Measurements from ENCODE around the gene FAM180B.
"Not testable (repeated sequence)": the region's sequence is repeated elsewhere in the genome, so short reads cannot be mapped to it uniquely, and the experiment has no call there.

The FAM180B gene

DNA sequence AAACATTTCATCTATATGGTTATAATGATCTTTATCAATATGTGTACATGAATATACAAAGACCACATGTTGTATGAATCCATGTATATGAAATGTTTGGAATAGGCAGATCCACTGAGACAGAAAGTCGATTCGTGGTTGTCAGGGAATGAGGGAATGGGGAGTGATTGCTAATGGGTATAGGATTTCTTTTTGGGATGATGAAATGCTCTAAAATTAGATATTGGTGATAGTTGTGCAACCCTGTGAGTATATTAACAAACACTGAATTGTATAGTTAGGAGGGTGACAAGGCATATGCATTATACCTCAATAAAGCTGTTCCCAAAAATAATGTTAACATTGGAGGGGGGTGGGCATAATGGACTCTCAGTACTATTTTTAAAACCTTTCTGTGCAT is 26.1 kb upstream of the FAM180B start:
- no peak for TF ChIP-seq SUZ12 (IDR thresholded peaks at IDR 0.05; ENCODE audit: extremely low read depth, insufficient read depth, insufficient read length)
- no peak for TF ChIP-seq ZNF274 (IDR thresholded peaks at IDR 0.05; ENCODE audit: low read depth, low read length)
- TF ChIP-seq YY1 (IDR thresholded peaks at IDR 0.05; ENCODE audit: insufficient read depth, insufficient read length): no peak
- DNase-seq (ENCODE audit: low read depth, low spot score): no peak
- Histone ChIP-seq H3K4me1 (ENCODE audit: insufficient read depth, insufficient read length) (no peaks in the 10 kb centered on the region), H3K9me3 (ENCODE audit: insufficient read depth, low read length) (no peaks in the 10 kb centered on the region), H3K4me3 (ENCODE audit: insufficient read length, low read depth) (no peak overlapping the region), H3K27me3 (ENCODE audit: insufficient read depth, insufficient read length) (no peaks in the 10 kb centered on the region), H3K36me3 (ENCODE audit: insufficient read depth, insufficient read length, low read length) (peaks cover 5% of the 10 kb centered on the region), H3K9ac (ENCODE audit: insufficient read length, low read depth) (no peak overlapping the region)

DNA sequence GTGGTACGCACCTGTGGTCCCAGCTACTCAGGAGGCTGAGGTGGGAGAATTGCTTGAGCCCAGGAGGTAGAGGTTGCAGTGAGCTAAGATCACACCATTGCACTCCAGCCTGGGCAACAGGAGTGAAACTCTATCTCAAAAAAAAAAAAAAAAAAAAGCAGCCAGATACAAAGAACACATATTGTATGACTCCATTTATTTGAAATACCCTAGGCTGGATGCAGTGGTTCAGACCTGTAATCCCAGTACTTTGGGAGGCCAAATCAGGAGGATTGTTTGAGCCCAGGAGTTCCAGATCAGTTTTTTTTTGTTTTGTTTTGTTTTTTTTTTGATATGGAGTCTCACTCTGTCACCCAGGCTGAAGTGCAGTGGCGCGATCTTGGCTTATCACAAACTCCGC is 24.1 kb upstream of the FAM180B start:
- H3K36me3 ChIP-seq (ENCODE audit: insufficient read depth, insufficient read length, low read length); H3K9ac ChIP-seq (ENCODE audit: insufficient read length, low read depth); DNase-seq (ENCODE audit: low read depth, low spot score); H3K4me3 ChIP-seq (ENCODE audit: insufficient read length, low read depth); H3K4me1 ChIP-seq (ENCODE audit: insufficient read depth, insufficient read length); H3K27me3 ChIP-seq (ENCODE audit: insufficient read depth, insufficient read length); H3K9me3 ChIP-seq (ENCODE audit: insufficient read depth, low read length): not testable (repeated sequence)

DNA sequence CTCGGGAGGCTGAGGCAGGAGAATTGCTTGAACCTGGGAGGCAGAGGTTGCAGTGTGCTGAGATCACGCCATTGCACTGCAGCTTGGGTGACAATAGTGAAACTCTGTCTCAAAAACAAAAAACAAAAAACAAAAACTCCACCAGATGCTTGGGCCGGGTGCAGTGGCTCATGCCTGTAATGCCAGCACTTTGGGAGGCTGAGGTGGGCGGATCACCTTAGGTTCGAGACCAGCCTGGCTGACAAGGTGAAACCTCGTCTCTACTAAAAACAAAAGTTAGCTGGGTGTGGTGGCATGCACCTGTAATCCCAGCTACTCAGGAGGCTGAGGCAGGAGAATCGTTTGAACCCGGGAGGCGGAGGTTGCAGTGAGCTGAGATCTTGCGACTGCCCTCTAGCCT is 22.1 kb upstream of the FAM180B start:
- not testable (repeated sequence) for DNase-seq (ENCODE audit: low read depth, low spot score); H3K9me3 ChIP-seq (ENCODE audit: insufficient read depth, low read length); H3K4me3 ChIP-seq (ENCODE audit: insufficient read length, low read depth); H3K4me1 ChIP-seq (ENCODE audit: insufficient read depth, insufficient read length); H3K9ac ChIP-seq (ENCODE audit: insufficient read length, low read depth); H3K27me3 ChIP-seq (ENCODE audit: insufficient read depth, insufficient read length)
- peaks cover 16% of the 10 kb centered on the region for H3K36me3 ChIP-seq (ENCODE audit: insufficient read depth, insufficient read length, low read length)

DNA sequence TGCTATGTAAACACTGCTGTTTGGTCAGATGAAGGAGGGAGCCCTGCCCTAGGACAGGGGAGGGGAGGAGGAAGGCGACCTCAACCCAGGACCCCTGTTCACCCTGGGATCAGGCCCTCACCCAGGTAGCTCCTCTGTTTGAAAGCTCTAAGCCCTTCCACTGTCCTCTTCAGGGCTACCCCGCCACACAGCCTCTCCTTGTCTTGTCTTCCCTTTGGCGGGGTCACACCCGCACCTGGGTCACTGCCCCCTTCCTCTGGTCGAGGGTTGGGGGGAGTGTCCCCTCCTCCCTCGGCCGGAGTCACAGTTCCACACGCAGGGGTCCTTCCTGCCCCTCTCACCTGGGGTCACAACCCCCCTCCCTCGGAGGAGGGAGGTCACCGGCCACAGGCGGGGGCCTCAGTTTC is 21.5 kb upstream of the FAM180B start:
- H3K27me3 ChIP-seq (ENCODE audit: insufficient read depth, insufficient read length): no peaks in the 10 kb centered on the region
- DNase-seq (ENCODE audit: low read depth, low spot score): no peak
- no peaks in the 10 kb centered on the region for H3K4me1 ChIP-seq (ENCODE audit: insufficient read depth, insufficient read length)
- H3K36me3 ChIP-seq (ENCODE audit: insufficient read depth, insufficient read length, low read length): peaks cover 22% of the 10 kb centered on the region
- TF ChIP-seq YY1 (IDR thresholded peaks at IDR 0.05; ENCODE audit: insufficient read depth, insufficient read length): no peak
- no peak for TF ChIP-seq ZNF274 (IDR thresholded peaks at IDR 0.05; ENCODE audit: low read depth, low read length)
- TF ChIP-seq SUZ12 (IDR thresholded peaks at IDR 0.05; ENCODE audit: extremely low read depth, insufficient read depth, insufficient read length): no peak
- H3K4me3 ChIP-seq (ENCODE audit: insufficient read length, low read depth): peak overlapping the region; percentile 85
- no peaks in the 10 kb centered on the region for H3K9me3 ChIP-seq (ENCODE audit: insufficient read depth, low read length)
- peak overlapping the region; percentile 99 for H3K9ac ChIP-seq (ENCODE audit: insufficient read length, low read depth)

DNA sequence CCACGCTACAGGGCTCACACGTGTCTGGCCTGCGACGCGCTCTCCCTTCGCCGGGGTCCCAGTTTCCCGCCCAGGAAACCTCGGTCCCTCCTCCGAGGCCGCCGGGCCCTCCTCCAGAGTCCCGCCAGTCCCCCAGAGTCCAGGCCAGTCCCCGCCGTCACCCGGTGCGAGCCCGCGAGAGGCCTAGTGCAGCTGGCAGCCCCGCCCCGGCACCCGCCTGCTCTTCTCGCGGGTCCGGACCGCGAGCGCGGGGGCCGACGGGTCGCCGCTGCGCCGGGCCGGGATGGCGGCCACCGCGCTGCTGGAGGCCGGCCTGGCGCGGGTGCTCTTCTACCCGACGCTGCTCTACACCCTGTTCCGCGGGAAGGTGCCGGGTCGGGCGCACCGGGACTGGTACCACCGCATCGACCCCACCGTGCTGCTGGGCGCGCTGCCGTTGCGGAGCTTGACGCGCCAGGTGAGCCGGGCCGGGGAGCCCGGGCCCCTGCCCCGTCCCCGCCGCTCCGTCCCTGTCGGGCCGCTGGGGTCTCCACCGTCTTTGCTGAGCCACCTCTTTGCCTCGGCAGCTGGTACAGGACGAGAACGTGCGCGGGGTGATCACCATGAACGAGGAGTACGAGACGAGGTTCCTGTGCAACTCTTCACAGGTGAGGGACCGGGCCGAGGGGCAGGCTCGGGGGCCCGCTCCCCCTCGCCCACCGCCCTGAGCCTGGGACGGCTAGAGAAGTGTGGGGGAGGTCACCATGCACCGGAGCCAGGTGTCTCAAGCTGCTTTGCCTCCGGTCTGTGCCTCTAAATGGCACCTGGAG is 20.9 kb upstream of the FAM180B start, which contains the start of gene PTPMT1:
Gene PTPMT1, plus strand, starts transcription at position 260 of the 809 bp plus-strand sequence. Its CDS starts 24 bp downstream, at position 284.
- Histone ChIP-seq H3K9me3 (ENCODE audit: insufficient read depth, low read length) (no peaks in the 10 kb centered on the region), H3K4me1 (ENCODE audit: insufficient read depth, insufficient read length) (no peaks in the 10 kb centered on the region), H3K36me3 (ENCODE audit: insufficient read depth, insufficient read length, low read length) (peaks cover 26% of the 10 kb centered on the region), H3K4me3 (ENCODE audit: insufficient read length, low read depth) (peak within 1 kb of the TSS; percentile 85), H3K27me3 (ENCODE audit: insufficient read depth, insufficient read length) (no peaks in the 10 kb centered on the region), H3K9ac (ENCODE audit: insufficient read length, low read depth) (peak within 1 kb of the TSS; percentile 99)
- TF ChIP-seq YY1 (IDR thresholded peaks at IDR 0.05; ENCODE audit: insufficient read depth, insufficient read length): no peak
- TF ChIP-seq SUZ12 (IDR thresholded peaks at IDR 0.05; ENCODE audit: extremely low read depth, insufficient read depth, insufficient read length): no peak
- no peak for TF ChIP-seq ZNF274 (IDR thresholded peaks at IDR 0.05; ENCODE audit: low read depth, low read length)
- no peak for DNase-seq (ENCODE audit: low read depth, low spot score)

DNA sequence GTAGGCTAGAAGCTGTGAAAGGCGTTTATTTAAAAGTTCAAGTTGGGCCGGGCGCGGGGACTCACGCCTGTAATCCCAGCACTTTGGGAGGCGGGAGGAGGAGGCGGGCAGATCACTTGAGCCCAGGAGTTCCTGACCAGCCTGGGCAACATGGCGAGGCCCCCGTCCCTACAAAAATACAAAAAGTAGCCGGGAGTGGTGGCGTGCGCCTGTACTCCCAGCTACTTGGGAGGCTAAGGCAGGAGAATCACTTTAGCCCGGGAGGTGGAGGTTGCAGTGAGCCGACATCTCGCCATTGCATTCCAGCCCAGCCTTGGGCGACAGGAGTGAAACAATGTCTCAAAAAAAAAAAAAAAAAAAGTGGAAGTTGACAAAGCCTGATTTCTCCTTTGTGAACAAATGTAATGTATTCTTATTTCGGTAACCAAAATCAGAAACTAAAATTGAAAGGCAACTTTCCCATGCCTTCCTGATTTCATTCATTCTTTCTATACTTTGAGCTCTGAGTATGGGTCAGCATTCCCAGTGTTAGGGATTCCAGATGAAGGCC is 20.3 kb upstream of the FAM180B start:
- Histone ChIP-seq H3K36me3 (ENCODE audit: insufficient read depth, insufficient read length, low read length) (peaks cover 29% of the 10 kb centered on the region), H3K4me3 (ENCODE audit: insufficient read length, low read depth) (peak overlapping the region; percentile 85), H3K4me1 (ENCODE audit: insufficient read depth, insufficient read length) (no peaks in the 10 kb centered on the region), H3K27me3 (ENCODE audit: insufficient read depth, insufficient read length) (no peaks in the 10 kb centered on the region), H3K9ac (ENCODE audit: insufficient read length, low read depth) (peak overlapping the region; percentile 99), H3K9me3 (ENCODE audit: insufficient read depth, low read length) (no peaks in the 10 kb centered on the region)
- no peak for DNase-seq (ENCODE audit: low read depth, low spot score)
- no peak for TF ChIP-seq ZNF274 (IDR thresholded peaks at IDR 0.05; ENCODE audit: low read depth, low read length)

DNA sequence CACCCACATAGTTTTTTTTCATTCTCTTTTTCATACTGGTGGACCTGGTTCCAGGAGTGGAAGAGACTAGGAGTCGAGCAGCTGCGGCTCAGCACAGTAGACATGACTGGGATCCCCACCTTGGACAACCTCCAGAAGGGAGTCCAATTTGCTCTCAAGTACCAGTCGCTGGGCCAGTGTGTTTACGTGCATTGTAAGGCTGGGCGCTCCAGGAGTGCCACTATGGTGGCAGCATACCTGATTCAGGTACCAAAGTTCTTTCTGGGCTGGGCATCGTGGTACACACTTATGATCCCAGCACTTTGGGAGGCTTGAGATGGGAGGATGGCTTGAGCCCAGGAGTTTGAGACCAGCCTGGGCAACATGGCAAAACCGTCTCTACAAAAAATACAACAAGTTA is 16.8 kb upstream of the FAM180B start:
- Histone ChIP-seq H3K27me3 (ENCODE audit: insufficient read depth, insufficient read length) (no peaks in the 10 kb centered on the region), H3K4me3 (ENCODE audit: insufficient read length, low read depth) (no peak overlapping the region), H3K9ac (ENCODE audit: insufficient read length, low read depth) (no peak overlapping the region), H3K36me3 (ENCODE audit: insufficient read depth, insufficient read length, low read length) (peaks cover 60% of the 10 kb centered on the region), H3K9me3 (ENCODE audit: insufficient read depth, low read length) (no peaks in the 10 kb centered on the region), H3K4me1 (ENCODE audit: insufficient read depth, insufficient read length) (no peaks in the 10 kb centered on the region)
- TF ChIP-seq SUZ12 (IDR thresholded peaks at IDR 0.05; ENCODE audit: extremely low read depth, insufficient read depth, insufficient read length) (no peak), ZNF274 (IDR thresholded peaks at IDR 0.05; ENCODE audit: low read depth, low read length) (no peak), YY1 (IDR thresholded peaks at IDR 0.05; ENCODE audit: insufficient read depth, insufficient read length) (no peak)
- DNase-seq (ENCODE audit: low read depth, low spot score): no peak

Data from NT2/D1 (cell line).